ENCODE results near the gene DENND2D.

Gene DENND2D

GRCh38 chr1:111139956-111140679 lies 60.3 kb downstream of the DENND2D start, which contains the start of the genes CEPT1 and DRAM2 (continued):
- TF ChIP-seq CSRNP3 (CRISPR knock-in tag; IDR thresholded peaks at IDR 0.05) = no peak

GRCh38 chr1:111139324-111139955 lies 61.0 kb downstream of the DENND2D start:
- ATAC-seq = peak; percentile 67
- no peak for TF ChIP-seq GLIS3 (CRISPR knock-in tag; IDR thresholded peaks at IDR 0.05)
- no peak for TF ChIP-seq OSR1 (CRISPR knock-in tag; IDR thresholded peaks at IDR 0.05)
- no peak for TF ChIP-seq TOX (CRISPR knock-in tag; IDR thresholded peaks at IDR 0.05; ENCODE audit: borderline replicate concordance)
- no peak for TF ChIP-seq ISL1 (CRISPR knock-in tag; IDR thresholded peaks at IDR 0.05)
- no peak for TF ChIP-seq POU6F1 (CRISPR knock-in tag; IDR thresholded peaks at IDR 0.05; ENCODE audit: borderline replicate concordance, low read depth)
- no peak for TF ChIP-seq ESRRG (CRISPR knock-in tag; IDR thresholded peaks at IDR 0.05)
- no peak for TF ChIP-seq ZC3H10 (CRISPR knock-in tag; IDR thresholded peaks at IDR 0.05)
- TF ChIP-seq CSRNP3 (CRISPR knock-in tag; IDR thresholded peaks at IDR 0.05) = no peak
- TF ChIP-seq RARB (CRISPR knock-in tag; IDR thresholded peaks at IDR 0.05) = no peak
- no peak for TF ChIP-seq BACH2 (CRISPR knock-in tag; IDR thresholded peaks at IDR 0.05; ENCODE audit: borderline replicate concordance)
- TF ChIP-seq CREB5 (CRISPR knock-in tag; IDR thresholded peaks at IDR 0.05; ENCODE audit: low read depth) = no peak
